HG03571 (cell line): Measurements from ENCODE around the gene DNAJC15.
"Not testable (repeated sequence)": the region's sequence is repeated elsewhere in the genome, so short reads cannot be mapped to it uniquely, and the experiment has no call there.

Experiments used
- ATAC-seq: cut with Tn5 transposase; IDR thresholded peaks from one replicate; pipeline ENCODE4 v1.9.1; 2021; ENCODE audit not compliant: unreplicated experiment

Gene DNAJC15

GRCh38 chr13:43042410-43042921 lies 19.1 kb downstream of the DNAJC15 start:
- no peak for ATAC-seq

DNA sequence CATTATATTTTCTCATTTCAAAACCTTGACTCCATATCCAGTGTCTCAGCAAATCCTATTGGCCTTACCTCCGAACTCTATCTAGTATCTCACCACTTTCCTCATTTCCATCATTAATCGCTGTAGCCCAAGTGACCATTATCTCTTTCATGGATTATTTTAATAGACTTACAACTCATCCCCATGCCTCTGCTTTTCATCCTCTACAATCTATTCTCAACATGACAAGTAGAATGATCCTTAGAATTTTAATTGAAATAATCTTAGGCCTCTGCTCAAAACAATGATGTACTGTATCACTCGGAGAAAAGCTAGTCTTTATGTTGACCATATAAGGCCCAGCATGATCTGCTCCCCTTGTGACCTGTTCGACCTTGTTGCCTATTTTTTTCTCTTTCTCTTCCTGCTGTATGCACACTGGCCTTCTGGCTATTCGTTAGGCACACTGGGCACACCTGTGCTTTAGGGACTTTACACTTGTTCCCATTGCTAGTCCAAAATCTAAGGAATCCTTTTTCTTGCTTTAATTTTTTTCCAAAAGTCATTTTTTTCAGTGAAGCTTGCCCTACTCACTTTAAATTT lies 21.4 kb downstream of the DNAJC15 start:
- ATAC-seq: no peak

DNA sequence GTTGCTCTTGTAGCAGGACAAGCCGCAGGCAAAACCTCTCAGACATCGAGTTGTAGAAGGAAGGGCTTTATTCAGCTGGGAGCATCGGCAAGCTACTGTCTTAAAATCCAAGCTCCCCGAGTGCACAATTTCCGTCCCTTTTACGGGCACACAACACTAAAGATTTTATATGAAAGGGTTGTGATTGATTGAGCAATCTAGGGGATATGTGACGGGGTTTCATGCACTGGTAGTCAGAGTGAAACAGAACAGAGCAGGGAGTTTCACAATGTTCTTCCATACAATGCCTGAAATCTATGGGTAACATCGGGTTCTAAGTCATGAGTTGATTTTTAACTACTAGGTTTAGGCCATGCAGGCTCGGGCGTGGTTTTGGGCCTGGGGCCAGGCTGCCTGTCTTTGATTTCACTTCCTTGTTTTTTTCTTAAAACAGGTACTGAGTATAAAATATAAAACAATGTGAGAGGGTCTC lies 22.0 kb downstream of the DNAJC15 start:
- ATAC-seq: not testable (repeated sequence)

GRCh38 chr13:43046259-43046658 lies 22.9 kb downstream of the DNAJC15 start:
- no peak for ATAC-seq

DNA sequence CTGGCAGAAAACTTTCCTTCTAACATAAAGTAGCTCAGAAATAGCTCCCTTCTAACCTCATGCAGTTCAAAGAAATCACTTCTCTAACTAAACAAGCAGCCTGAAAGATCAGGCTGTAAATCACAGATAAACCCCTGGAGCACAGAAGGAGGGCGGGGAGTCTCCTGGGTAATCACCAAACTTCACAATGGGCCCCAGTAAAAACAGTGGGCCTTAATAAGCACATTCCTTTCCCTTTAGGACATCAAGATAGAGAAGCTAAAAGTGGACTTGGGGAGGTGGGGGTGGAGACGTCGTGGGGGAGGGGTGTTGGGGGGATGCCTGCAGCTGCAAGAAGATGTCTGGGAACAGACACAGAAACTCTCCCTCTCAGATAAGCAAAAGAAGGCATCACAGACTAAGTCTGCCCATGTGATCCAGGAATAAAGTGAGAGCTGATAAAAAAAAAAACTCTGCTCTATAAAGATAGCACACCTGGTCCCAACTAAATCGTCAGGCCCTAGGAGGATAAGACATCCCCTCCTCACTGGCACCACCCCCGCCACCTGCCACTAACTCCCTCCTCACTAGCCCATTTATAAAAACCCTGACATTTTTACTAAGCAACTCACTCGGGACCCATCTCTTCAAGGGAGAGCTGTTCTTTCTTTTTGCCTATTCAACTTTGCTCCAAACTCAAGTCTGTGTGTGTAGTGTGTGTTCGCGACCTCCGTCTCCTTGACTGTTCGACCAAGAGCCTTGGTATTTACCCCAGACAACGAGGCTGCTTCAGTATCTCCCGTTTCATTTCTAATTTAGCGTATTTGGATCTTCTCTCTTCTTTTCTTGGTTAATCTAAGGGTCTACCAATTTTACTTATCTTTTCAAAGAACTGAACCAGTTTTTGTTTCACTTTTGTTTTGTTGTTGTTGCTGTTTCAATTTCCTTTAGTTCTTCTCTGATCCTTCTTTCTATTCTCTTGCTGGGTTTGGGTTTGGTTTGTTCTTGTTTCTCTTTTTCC lies 31.7 kb downstream of the DNAJC15 start:
- no peak for ATAC-seq

- ATAC-seq: no peak
Measured at GRCh38 chr13:43057653-43058317, 34.4 kb downstream of the DNAJC15 start.

DNA sequence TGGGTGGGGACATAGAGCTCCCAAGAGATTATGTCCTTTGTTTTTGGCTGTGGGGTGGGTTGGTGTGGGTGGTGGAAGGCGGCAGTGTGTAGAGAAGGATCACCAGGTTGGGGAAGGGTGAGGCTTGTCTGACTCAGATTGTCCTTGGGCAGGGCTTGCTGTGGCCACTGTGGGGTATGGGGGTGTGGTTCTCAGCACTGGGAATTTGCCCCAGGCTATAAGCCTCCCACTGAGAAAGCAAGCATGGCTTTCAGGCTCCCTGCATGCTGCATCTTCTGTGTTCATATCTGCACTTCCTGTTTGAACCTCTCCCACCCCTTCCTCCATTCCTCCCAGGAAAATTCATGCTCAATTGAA lies 34.9 kb downstream of the DNAJC15 start:
- no peak for ATAC-seq

GRCh38 chr13:43058831-43059230 lies 35.4 kb downstream of the DNAJC15 start:
- ATAC-seq: no peak

DNA sequence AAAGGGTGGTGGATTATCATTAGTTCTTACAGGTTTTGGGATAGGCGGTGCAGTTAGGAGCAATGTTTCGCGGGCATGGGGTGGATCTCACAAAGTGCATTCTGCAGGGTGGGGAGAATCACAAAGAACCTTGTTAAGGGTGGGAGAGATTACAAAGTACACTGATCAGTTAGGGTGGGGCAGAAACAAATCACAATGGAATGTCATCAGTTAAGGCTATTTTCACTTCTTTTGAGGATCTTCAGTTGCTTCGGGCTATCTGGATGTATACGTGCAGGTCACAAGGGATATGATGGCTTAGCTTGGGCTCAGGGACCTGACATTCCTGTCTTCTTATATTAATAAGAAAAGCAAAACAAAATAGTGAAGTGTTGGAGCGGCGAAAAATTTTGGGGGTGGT lies 36.4 kb downstream of the DNAJC15 start:
- not testable (repeated sequence) for ATAC-seq

GRCh38 chr13:43060806-43061205 lies 37.4 kb downstream of the DNAJC15 start:
- not testable (repeated sequence) for ATAC-seq

DNA sequence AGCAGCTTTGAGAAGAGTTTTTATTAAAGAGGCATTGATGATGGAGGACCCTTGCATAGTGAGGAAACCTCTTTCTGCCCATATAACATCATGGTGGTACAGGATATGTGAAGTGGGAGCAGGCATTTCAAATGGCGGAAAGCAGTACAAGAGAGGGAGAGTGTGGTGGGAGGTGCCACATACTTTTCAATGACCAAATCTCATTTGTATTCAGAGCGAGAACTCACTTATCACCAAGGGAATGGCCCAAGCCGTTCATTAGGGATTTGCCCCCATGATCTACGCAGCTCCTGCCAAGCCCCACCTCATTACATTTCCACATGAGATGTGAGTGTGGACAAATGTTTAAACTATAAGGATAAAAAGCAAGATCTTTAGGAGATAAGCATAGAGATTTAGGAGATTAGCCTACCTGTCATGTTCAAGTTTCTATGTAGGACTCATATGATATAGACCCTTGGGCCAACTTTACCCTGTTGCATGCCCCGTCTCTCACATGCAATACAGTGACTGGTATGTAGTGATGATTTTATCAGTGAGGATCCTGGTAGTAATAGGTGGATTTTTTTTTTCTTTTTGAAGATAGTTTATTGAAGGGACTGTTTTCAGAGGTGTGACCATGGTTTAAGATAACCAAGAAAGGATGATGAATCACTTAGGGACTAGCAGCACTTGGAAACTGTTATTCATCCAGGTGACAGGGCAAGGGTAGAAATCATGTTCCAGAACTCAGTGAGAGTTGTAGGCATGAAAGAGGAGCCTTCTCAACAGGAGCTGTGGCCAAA lies 38.3 kb downstream of the DNAJC15 start:
- no peak for ATAC-seq

DNA sequence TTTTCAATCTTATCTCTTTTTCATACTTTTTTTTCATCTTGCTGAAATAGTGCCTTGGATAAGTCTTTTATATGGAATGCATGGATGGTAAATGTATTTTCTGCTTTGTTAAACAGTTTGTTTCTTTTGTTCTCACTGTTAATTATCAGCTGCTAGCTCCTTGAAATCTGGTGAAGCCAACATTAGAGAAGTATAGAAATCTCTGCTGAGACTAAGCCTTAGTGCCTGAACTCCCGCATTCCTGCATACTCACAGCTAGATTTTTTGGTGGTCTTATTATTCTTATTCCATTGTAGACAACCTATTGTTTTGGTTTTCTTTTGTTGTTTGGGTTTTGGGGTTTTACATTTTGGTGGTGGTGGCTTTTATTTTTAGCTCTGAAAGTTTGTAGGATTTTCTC lies 48.4 kb downstream of the DNAJC15 start:
- no peak for ATAC-seq

DNA sequence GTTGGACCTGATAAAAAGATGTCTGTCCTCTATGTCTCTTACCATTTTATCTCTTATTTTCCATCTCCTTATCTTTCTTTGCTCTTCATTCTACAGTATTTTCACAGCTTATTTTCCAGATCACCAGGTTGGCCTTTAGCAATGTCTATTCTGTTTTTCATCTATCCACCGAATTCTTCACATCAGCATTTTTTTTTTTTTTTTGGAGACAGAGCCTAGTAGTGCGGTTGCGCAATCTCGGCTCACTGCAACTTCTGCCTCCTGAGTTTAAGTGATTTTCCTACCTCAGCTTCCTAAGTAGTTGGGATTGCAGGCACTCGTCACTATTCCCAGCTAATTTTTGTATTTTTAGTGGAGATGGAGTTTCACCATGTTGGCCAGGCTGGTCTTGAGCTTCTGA lies 49.0 kb downstream of the DNAJC15 start:
- no peak for ATAC-seq

DNA sequence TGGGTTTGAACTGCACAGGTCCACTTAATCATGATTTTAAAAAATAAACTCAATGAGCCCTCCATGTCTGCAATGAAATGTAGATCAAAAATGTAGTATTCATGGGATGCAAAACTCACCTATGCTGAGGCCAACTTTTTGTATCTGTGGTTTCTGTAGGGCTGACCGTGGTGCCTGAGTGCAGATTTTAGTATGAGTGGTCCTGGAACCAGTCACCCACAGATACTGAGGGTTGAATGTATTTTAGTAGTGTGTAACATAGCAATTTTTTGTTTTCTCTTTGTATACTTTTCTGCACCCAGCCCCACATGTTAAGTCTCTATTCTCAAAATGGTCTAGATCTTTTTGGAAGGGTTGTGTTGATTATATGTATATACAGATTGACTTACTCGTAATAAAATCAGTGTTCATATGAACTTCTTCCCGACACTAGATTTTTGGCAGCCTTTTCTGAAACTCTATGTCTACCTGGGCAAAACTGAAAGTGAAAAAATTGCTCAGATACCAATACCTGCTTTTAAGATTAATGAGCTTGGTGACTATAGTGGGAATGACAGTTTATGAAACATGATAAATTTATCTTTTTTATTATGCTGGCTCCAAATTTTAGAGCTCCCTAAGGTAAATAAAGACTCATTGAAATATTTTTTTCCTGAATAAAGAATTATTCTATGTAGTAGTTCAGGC lies 51.6 kb downstream of the DNAJC15 start:
- ATAC-seq: peak; percentile 69

DNA sequence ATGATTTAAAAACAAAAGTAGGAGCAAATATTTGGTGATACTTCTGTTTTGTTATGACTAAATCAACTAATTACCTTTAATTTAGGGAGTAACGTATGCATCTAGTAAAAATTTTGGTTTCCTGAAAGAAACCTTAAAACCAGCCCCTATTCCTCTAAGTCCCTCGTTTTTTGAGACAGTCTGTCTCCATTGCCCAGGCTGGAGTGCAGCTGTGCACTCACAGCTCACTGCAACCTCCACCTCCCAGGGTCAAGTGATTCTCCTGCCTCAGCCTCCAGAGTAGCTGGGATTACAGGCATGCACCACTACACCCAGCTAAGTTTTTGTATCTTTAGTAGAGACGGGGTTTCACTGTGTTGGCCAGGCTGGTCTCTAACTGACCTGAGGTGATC lies 52.1 kb downstream of the DNAJC15 start:
- ATAC-seq: not testable (repeated sequence)

- no peak for ATAC-seq
Measured at GRCh38 chr13:43077046-43077445, 53.7 kb downstream of the DNAJC15 start.

DNA sequence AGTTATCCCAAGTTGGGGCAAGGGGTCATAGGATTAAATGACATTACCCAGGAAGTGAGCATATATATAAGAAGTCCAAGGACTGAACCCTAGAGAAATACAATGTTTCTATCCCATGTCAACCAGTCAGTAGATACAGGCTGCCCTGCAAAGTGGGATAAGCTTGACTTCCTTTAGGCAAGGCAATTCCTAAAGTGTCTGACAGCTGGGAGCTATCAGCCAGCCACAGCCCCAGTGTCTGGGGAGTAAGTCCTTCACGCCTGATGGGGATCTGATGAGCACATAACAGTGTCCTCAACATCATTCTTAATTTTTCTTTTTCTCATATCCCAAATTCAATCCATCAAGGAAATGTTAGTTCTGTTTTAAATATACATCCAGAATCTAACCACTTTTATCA lies 54.1 kb downstream of the DNAJC15 start:
- no peak for ATAC-seq

DNA sequence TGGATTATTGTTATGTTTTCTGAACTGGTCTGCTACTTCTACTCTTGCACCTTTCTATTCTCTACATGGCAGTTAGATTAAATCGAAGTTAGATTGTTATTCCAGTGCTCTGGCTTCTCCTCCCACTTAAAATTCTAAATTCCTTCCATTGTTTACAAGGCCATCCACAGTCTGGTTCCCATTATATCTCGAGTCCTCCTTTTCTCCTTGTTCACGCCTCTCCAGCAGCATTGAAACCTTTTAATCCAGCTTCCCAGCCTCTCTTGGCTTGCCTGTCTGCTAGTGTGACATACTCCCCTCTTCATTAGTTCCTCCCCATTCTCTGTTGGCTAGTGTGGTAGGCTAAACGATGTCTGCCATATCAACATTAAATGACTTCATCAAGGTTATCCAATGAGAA lies 54.5 kb downstream of the DNAJC15 start:
- ATAC-seq: no peak

GRCh38 chr13:43078399-43078798 lies 55.0 kb downstream of the DNAJC15 start:
- ATAC-seq: no peak

GRCh38 chr13:43079392-43079931 lies 56.1 kb downstream of the DNAJC15 start:
- ATAC-seq: no peak
